ENCODE results near the gene IARS2.

IARS2 gene

DNA sequence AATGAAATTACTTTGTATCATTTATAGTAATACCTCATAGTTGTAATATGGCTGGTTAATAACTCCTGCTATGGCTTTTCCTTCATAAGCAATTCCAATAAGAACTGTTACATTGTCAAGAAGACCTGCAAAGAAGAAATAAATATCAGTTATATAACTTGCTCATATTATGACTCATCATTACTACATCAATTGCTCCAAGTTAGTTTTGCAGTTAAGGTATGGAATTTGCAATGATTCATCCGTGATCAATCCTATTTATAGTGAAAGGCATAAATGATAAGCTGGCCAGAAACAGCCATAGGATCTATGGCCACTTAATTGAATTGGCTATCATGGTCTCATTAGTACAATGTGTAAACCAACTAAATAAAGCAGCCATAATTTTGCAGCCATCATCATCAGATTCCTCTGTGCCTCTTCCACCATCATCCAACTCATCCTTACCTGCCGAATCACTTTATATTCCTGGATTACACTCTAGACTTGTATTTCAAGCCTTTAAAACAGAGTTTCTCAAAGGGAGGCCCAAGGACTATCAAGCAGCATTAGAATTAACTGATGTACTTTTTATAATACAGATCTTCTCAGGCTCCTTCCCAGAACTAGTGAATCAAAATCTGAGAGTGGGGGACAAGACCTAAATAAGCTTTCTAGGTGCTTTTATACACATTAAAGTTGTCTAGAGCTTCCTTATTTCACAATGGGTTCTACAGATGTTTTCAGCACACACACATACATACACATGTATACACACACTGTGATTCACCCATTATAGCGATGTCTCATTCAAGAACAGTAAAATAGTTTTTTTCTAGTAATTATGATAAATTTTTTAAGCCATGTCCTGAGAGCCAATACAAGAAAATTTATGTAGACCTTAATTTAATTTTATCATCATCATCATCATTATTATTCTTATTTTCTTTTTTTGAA lies 26.4 kb upstream of the IARS2 start:
- no peak for DNase-seq (ENCODE audit: low read depth in 1 of 2, low spot score in 1 of 2)
- H3K27ac ChIP-seq (replicated peaks), result no peak overlapping the region
- TF ChIP-seq GABPA (IDR thresholded peaks at IDR 0.05; ENCODE audit: low read depth) (no peak), POLR2AphosphoS5 (IDR thresholded peaks at IDR 0.05; ENCODE audit: low read depth) (no peak), SPI1 (IDR thresholded peaks at IDR 0.05; ENCODE audit: borderline replicate concordance, low read depth) (no peak)
- TF ChIP-seq, protein P1, sequence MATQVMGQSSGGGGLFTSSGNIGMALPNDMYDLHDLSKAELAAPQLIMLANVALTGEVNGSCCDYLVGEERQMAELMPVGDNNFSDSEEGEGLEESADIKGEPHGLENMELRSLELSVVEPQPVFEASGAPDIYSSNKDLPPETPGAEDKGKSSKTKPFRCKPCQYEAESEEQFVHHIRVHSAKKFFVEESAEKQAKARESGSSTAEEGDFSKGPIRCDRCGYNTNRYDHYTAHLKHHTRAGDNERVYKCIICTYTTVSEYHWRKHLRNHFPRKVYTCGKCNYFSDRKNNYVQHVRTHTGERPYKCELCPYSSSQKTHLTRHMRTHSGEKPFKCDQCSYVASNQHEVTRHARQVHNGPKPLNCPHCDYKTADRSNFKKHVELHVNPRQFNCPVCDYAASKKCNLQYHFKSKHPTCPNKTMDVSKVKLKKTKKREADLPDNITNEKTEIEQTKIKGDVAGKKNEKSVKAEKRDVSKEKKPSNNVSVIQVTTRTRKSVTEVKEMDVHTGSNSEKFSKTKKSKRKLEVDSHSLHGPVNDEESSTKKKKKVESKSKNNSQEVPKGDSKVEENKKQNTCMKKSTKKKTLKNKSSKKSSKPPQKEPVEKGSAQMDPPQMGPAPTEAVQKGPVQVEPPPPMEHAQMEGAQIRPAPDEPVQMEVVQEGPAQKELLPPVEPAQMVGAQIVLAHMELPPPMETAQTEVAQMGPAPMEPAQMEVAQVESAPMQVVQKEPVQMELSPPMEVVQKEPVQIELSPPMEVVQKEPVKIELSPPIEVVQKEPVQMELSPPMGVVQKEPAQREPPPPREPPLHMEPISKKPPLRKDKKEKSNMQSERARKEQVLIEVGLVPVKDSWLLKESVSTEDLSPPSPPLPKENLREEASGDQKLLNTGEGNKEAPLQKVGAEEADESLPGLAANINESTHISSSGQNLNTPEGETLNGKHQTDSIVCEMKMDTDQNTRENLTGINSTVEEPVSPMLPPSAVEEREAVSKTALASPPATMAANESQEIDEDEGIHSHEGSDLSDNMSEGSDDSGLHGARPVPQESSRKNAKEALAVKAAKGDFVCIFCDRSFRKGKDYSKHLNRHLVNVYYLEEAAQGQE (IDR thresholded peaks at IDR 0.05; ENCODE audit: insufficient replicate concordance, low read depth), result no peak
- TF ChIP-seq, protein P2, sequence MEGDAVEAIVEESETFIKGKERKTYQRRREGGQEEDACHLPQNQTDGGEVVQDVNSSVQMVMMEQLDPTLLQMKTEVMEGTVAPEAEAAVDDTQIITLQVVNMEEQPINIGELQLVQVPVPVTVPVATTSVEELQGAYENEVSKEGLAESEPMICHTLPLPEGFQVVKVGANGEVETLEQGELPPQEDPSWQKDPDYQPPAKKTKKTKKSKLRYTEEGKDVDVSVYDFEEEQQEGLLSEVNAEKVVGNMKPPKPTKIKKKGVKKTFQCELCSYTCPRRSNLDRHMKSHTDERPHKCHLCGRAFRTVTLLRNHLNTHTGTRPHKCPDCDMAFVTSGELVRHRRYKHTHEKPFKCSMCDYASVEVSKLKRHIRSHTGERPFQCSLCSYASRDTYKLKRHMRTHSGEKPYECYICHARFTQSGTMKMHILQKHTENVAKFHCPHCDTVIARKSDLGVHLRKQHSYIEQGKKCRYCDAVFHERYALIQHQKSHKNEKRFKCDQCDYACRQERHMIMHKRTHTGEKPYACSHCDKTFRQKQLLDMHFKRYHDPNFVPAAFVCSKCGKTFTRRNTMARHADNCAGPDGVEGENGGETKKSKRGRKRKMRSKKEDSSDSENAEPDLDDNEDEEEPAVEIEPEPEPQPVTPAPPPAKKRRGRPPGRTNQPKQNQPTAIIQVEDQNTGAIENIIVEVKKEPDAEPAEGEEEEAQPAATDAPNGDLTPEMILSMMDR (IDR thresholded peaks at IDR 0.05; ENCODE audit: insufficient read depth, low read length), result no peak
- H3K27me3 ChIP-seq (ENCODE audit: insufficient read depth, poor library complexity, severe bottlenecking), result no peaks in the 10 kb centered on the region
- H3K4me3 ChIP-seq (replicated peaks; ENCODE audit: insufficient read depth, low read length), result no peak overlapping the region

DNA sequence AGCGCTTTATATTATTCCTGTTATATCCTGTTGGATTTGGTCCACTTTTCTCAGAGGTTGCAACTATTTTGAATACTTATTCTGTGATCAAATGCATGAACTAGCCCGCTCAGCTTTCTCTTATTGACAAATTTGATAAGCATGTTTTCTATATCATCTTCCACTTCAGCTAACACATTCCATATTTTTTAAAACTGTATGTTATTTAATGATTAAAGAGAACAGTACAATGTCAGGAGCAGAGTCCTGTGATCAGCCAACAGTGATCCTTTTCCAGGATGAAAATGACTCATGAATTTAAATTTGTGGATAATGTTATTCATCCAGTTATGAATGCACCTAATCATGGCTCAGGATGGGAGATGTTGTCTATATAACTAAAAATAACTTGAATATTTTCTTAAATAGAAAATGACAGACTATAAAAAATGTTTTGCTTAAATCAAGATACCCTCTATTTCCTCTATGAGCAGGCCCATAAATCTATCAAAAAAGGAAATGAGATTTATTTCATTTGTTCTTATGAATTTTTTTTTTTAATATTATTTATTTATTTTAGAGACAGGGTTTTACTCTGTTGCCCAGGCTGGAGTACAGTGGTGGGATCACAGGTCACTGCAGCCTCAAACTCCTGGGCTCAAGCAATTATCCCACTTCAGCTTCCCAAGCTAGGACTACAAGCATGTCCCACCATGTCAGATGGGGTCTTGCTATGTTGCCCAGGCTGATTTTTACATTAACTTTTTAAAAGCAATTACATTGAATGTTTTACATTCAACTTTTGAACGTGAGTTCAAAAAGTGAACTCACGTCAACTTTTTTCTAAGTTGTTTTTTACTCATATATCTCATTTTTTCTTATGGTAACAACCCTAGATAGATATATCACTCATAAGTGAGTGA lies 16.8 kb upstream of the IARS2 start:
- DNase-seq (ENCODE audit: low read depth in 1 of 2, low spot score in 1 of 2), result no peak
- Histone ChIP-seq H3K27me3 (ENCODE audit: insufficient read depth, poor library complexity, severe bottlenecking) (no peaks in the 10 kb centered on the region), H3K27ac (replicated peaks) (no peak overlapping the region), H3K4me3 (replicated peaks; ENCODE audit: insufficient read depth, low read length) (no peak overlapping the region)
- TF ChIP-seq, protein P2 (IDR thresholded peaks at IDR 0.05; ENCODE audit: insufficient read depth, low read length), result no peak
- TF ChIP-seq GABPA (IDR thresholded peaks at IDR 0.05; ENCODE audit: low read depth) (no peak), SPI1 (IDR thresholded peaks at IDR 0.05; ENCODE audit: borderline replicate concordance, low read depth) (no peak), POLR2AphosphoS5 (IDR thresholded peaks at IDR 0.05; ENCODE audit: low read depth) (no peak)
- TF ChIP-seq, protein P1 (IDR thresholded peaks at IDR 0.05; ENCODE audit: insufficient replicate concordance, low read depth), result no peak

DNA sequence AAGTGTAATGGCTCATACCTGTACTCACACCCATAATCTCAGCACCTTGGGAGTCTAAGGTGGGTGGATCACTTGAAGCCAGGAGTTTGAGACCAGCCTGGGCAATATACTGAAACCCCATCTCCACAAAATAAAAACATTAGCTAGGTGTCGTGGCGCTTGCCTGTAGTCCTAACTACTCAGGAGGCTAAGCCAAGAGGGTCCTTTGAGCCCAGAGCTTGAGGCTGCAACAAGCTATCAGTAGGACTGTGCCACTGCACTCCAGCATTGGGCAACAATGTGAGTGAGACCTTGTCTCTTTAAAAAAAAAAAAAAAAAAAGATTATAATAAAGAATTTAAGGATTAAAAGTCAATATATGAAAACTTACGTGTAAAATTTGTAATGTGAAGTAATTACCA lies 16.0 kb upstream of the IARS2 start:
- no peak for DNase-seq (ENCODE audit: low read depth in 1 of 2, low spot score in 1 of 2)
- no peaks in the 10 kb centered on the region for H3K27me3 ChIP-seq (ENCODE audit: insufficient read depth, poor library complexity, severe bottlenecking)
- H3K4me3 ChIP-seq (replicated peaks; ENCODE audit: insufficient read depth, low read length), result no peak overlapping the region
- H3K27ac ChIP-seq (replicated peaks), result no peak overlapping the region
- TF ChIP-seq POLR2AphosphoS5 (IDR thresholded peaks at IDR 0.05; ENCODE audit: low read depth) (no peak), GABPA (IDR thresholded peaks at IDR 0.05; ENCODE audit: low read depth) (no peak), SPI1 (IDR thresholded peaks at IDR 0.05; ENCODE audit: borderline replicate concordance, low read depth) (no peak)
- TF ChIP-seq, protein P1 (IDR thresholded peaks at IDR 0.05; ENCODE audit: insufficient replicate concordance, low read depth), result no peak
- TF ChIP-seq, protein P2 (IDR thresholded peaks at IDR 0.05; ENCODE audit: insufficient read depth, low read length), result no peak

Measured in HL-60 (cell line).